NCI-H2227 (cell line): ENCODE measurements around the gene TAF10.

ENCODE experiments used
- DNase-seq: peaks from one replicate; lab custom pipeline; 2025; ENCODE audit not compliant: unreplicated experiment; lab: John Stamatoyannopoulos, UW

The TAF10 gene

DNA sequence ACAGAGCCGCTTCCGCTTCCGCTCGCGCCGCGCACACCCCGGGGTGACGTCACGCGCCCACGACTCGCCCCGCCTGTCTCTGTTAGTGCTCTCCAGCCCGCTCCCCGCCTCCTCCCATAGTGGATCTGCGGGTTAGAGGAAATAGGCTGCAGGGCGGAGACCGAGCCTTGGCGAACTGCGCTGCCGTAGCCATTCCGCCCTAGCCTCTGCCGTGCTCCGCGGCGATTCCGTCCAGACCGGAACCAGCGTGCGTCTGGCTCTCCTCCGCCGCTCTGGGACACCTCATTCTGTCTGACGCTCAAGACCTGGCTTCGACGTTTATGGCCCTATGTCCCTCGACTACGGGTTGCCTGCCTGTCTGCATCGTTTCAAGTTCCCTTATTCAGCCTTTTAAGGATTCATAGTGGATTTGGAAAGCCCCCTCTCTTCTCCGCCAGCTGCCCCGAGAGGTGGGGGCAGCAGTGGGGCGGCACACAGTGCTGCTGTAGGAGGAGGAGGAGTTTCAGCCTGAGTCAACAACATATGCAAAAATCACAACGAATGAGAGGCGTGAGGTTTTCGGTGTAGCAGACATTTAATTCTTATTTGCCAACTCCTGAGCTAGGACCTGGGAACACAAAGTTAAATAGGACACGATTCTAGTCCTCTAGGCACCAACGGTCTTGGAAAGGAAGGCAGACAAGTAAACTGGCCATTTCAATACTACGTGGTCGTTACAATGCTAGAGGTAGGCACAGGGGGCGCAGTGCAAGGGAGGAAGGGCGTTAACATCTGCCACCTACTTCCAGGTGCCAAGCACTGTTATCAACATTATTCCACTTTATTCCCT lies at the start of gene TAF10:
TAF10 (minus strand) TSS at position 4 of the 829 bp plus-strand sequence. CDS start 27 bp downstream, outside the sequence.
- peak; percentile 98 for DNase-seq

DNA sequence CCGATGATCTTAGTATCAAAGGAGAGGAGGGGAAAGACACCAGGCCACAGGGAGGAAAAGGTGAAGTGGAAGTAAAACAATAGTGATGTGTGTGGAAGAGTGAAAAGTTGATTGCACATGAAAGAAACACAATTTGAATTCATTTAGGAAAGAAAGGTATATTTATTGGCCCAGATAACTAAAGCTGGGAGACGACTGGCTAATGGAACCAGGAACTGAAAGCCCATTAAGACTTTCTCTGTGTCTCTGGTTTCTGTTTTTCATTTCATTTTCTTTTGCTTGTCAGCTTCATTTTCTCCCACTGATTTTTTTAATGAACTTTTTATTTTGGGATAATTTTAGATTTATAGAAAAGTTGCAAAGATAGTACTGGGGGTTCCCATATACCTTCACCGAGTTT lies 48.7 kb upstream of the TAF10 start:
- no peak for DNase-seq

- no peak for DNase-seq
Measured at GRCh38 chr11:6658647-6659046, 46.6 kb upstream of the TAF10 start.

GRCh38 chr11:6657346-6657745 lies 45.3 kb upstream of the TAF10 start:
- DNase-seq, result no peak

DNA sequence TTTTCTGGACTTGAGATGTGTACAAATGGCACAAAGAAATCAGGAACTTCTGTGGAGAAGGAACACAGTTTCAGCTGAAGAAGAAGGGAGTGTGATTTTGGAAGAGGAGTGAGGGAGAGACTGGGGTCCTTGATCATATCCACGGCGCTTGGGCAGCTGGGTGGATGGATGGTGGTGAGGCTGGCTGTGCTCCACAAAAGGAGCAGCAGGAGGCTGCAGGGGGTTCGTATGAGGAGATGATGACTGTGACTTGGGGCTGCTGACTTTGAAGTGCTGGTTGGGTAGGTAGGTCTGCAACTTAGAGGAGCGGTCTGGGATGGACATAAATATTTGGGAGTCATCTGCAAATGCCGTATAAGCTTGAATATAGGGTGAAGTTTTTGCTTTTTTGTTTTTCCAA lies 44.9 kb upstream of the TAF10 start:
- DNase-seq, result peak; percentile 18

GRCh38 chr11:6656584-6656915 lies 44.5 kb upstream of the TAF10 start:
- DNase-seq, result no peak

DNA sequence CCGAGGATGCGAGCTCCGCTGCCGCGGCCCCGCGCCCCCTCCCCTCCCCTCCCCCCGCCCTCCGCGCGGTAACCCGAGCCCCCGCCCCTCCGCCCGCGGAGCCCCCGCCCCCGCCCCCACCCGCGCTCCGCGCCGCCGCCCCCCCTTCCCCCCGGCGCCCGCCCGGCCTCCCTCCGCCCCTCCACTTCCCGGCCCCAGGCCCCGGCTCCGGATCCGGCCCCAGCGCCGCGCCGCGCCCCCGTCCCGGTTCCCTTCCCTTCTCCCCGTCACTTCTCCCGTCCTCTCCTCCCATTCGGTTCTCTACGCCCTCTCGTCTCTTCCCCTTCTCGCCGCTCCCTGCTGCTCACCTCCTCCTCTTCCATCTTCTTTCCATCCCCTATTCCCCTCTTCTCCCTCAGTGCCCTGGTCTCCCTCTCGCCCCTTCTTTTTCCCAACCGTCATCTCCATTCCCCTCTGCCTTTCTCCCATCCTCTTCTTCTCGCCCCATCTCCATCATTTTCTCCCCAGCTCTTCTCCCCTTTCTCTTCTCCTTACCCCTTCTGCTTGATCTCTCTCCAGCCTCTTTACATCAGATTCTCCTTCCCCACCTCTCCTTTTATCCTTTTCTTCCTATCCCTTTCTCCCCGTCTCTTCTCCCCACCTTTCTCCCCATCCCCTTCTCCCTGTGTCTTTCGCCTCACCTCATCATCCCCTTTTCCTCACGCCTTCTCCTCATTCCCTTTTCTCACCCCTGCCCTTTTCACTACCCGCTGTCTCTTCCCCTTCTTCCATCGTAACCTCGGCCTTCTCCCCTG lies 44.0 kb upstream of the TAF10 start, which contains the start of gene DCHS1:
DCHS1 (minus strand) TSS at position 20 of the 794 bp plus-strand sequence. CDS start 14,196 bp downstream, outside the sequence.
- DNase-seq, result peak; percentile 71

- DNase-seq, result peak; percentile 60
Measured at GRCh38 chr11:6655020-6655789, 43.2 kb upstream of the TAF10 start.

DNA sequence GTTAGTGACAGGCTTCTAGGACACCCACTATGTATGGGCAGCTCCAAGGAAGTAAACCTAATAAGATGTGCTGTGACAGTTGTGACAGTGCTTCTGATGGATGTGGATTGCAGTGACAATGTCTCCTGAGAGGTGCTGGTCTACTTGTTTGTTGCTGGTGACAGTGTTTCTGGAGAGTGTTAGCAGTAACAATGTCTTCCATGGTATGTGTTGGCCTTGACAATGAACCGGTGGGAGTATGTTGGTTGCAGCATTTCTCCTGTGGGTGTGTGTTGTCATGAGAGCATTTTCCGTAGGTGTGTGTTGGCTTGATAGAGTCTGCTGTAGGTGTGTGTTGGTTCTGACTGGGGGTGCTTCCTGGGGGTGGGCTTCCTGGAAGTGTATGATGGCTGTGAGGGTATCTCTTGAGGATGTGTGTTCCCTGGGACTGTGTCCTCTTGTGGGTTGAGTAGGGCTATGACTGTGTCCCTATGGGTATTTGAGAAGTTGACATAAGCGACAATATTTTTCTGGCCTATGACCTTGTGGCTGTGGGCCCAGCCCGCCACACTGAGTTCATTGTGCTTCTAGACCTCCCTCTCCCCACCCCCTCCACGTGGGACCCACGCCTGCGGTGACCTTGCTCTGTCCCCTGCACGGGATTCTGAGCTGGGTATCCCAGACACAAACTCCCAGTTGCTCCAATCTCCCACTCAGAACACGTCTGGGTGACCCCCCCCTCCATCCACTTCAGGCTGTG lies 42.4 kb upstream of the TAF10 start:
- peak; percentile 52 for DNase-seq

DNA sequence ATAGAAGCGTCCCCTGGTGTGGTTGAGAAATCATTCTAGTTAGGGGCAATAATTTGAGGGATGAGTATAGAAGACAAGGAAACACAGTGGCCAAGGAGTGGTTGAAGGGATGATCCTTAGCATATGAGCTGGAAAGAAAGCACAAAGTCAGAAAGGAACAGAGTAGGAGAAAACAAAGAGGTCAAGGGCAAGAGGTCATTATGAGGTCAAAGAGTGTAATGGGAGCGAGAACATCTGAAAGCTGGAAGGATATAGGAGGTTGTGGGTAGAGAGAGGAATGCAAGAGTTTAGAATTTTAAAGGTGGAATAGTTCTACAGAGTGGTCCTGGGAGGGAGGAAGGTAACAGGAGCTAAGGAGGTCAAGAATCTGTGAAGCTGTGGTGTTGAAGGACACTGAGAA lies 41.6 kb upstream of the TAF10 start:
- DNase-seq, result no peak

DNA sequence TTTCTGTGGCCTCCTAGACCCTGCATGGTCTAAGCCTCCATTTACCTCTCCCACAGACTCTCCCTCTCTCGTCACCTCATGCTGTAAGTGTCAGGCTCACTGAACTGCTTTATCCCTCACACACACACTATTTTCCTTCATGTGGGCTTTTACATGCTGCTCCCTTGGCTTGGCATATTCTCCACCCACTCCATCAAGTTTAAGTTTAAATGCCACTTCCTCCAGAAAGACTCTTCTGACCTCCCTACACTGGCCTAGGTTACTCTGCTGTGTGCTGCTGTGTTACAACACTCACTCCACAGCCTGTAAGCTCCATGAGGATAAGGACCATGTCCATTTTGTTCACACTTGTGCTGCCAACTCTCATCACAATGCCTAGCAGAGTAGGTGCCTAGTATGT lies 41.1 kb upstream of the TAF10 start:
- DNase-seq, result no peak

DNA sequence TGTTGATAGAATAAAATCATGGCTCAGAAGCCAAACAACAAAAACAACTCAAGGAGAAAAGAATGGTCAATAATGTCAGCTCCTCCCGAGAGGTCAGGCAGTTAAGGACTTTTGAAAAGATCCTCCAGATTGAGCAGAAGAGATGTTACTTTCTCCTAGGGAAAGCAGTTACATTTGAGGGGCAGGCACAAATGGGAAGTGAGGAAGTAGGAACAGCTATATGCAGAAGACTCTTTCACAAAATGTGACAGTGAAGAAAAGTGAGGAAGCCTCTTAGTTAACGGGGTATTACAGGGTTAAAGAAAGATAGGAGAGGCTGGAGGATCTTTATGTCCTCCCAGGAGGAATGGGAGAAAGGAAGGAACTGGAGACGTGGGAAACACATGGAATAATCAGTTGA lies 40.2 kb upstream of the TAF10 start:
- DNase-seq, result no peak

DNA sequence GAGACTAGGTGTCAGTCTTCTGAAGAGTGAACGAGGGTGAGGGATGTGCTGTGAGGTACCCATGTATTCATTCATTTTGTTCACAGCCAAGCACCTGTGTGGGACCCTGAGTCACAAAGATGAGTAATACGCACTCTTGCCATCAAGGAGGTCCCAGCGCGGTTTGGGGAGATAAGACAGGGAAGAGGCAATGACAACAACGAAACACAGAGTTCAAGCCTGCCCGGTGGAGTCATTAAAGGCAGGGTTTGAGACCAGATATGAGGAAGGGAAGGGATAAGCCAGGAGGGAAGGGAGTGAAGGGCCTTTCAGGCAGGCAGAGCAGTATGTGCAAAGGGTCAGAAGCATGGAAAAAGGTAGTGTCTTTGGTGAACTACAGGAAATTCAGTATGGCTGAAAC lies 39.0 kb upstream of the TAF10 start:
- DNase-seq, result no peak

GRCh38 chr11:6650104-6650503 lies 38.1 kb upstream of the TAF10 start:
- DNase-seq, result no peak

- DNase-seq, result no peak
Measured at GRCh38 chr11:6648501-6648900, 36.5 kb upstream of the TAF10 start.

GRCh38 chr11:6647836-6648235 lies 35.8 kb upstream of the TAF10 start:
- DNase-seq, result no peak

DNA sequence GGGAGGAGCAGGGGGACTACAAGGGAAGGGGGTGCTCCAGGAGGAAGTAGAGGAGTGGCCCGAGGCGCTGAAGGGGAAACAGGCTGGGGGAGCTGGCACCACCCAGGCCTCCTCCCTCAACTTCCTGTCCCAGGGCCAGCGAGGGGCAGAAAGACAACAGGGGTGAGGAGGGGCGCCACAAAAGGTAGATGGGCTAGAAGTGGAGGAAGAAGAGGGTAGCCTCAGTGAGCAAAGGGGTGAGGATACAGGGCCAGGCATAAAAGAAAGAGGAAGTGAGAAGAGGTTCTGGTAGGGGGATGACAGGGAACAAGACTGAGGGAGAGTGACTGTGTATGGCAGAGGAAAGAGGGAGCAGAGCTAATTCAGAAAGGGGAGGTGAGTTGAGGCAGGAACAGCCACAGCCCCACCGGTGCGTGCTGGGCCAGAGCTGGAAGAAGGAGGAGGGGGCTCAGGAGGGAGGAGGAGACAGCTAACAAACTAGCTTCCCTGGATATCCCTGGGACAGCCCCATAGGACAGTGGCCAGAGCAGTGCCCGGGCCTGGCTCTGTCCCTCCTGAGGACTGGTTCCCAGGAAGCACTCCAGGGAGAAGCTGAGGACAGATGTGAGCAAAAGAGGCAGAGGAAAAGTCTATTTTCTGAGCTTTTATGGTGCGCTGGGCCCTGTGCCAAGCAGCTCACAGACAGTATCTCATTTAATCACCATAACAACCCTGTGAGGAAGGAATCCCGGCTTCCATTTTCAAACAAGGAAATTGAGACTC lies 35.1 kb upstream of the TAF10 start:
- DNase-seq, result no peak

DNA sequence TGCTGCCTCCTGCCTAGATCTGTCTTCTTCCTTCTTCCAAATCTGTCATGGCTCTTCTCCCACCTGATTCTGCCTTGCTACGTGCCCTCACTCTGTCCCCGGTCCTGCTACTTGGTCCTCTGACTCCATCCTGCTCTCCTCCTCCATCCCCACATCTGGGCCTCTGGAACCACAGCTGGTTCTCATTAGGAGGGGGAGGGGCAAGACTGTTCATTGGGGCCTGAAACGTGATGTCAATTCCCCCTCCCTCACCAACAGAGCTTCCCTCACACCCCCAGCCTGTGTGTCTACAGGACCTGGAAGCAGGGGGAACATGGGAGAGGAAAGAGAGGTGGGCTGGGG lies 34.5 kb upstream of the TAF10 start:
- DNase-seq, result no peak

DNA sequence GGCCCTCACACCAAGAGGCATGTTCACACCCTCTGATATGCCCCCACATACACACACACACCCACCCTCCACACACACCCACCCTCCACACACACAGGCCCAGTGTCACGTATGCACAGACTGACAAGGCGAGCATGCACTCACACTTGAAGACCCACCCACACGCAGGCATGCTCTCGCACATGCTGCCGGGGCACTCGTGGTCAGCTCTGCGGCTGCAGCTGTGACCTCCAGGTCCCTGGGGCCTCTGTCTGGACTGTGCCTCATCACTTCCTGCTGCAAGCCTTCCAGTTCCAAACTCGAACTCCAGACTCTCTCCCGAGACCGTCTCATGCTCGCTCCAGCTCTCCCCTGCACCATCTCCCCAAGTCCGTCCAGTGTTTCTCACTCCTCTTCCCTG lies 34.1 kb upstream of the TAF10 start:
- DNase-seq, result no peak

DNA sequence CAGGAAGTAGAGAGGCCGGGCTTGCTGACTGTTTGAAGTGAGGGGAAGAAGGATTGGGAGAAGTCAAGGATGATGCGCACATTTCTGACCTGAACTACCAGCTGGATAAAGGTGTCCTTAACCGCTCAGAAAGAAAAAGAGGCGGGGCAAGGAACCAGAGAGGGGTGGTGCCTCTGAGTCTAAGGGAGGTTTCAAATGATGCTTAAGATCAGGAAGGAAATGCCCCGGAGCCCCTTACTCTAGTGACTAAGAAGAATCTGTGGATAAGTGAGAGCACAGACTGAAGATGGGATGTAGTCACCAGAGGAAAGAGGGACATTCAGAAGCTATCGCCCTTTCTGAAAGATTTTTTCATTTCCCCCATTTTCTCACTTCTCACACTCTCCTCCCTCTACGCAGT lies 30.9 kb upstream of the TAF10 start:
- DNase-seq, result no peak
